ENCODE results near the gene TCF4.

GRCh38 chr18:55523001-55523400 lies 65.0 kb downstream of the TCF4 start:
- no peak for TF ChIP-seq POLR2A (IDR thresholded peaks at IDR 0.05)
- TF ChIP-seq CTCF (IDR thresholded peaks at IDR 0.05) = no peak
- no peak for TF ChIP-seq POLR2AphosphoS5 (IDR thresholded peaks at IDR 0.05)
- no peak for TF ChIP-seq EP300 (IDR thresholded peaks at IDR 0.05)

All from suprapubic skin (tissue), 4 donors.